COR-L47 (cell line): Measurements from ENCODE around the gene RPS15.

ENCODE experiments used
- DNase-seq: peaks from one replicate; lab custom pipeline; 2025; lab: John Stamatoyannopoulos, UW

Gene RPS15

GRCh38 chr19:1487576-1488281 lies 49.5 kb downstream of the RPS15 start:
- DNase-seq, result no peak

GRCh38 chr19:1488282-1488601 lies 50.0 kb downstream of the RPS15 start:
- DNase-seq, result no peak

- DNase-seq, result no peak
Measured at GRCh38 chr19:1489463-1490310, 51.5 kb downstream of the RPS15 start.
